IPS-NIHi7 (cell line): ENCODE results near the gene UHMK1.
"Not testable (repeated sequence)": the region's sequence is repeated elsewhere in the genome, so short reads cannot be mapped to it uniquely, and the experiment has no call there.

Source experiments
- DNase-seq: peaks from one replicate; pipeline ENCODE4 v3.0.0; 2012; ENCODE audit warnings: mixed read lengths; ENCODE audit errors: extremely low spot score

UHMK1 gene

DNA sequence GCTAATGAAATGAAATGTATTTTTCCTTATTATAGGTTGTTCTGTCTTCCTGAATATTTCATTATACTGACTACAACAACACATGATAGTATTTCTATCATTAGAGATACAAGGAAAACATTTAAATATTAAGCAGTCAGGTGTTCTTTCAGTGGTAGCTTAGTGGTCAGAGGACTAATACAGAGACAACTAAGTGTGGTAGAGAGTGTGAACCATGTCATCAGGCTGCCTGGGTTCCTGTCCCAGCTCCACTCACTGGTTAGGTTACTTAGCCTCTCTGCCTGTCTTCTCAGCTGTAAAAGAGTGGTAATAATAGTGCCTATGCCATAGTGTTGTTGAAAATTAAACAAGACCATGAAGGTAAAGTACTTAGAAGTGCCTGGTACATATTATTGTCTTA lies 67.8 kb downstream of the UHMK1 start:
- no peak for DNase-seq

DNA sequence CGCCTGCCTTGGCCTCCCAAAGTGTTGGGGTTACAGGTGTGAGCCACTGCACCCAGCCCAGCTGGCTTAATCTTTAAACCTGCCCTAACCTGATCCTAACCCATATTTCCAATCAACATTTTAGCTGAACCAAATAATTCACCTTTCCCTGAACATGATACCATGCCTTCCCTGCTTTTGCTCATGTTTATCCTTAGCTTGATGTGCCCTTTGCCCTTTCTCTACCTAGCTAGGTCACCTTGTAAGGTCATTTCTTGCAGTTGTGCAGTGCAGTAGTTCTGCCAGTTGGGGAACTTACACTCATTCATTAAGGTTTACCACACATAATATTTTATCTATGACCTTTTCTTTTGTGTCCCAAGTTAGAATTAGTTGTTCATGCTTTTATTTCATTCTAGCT lies 69.3 kb downstream of the UHMK1 start:
- no peak for DNase-seq

DNA sequence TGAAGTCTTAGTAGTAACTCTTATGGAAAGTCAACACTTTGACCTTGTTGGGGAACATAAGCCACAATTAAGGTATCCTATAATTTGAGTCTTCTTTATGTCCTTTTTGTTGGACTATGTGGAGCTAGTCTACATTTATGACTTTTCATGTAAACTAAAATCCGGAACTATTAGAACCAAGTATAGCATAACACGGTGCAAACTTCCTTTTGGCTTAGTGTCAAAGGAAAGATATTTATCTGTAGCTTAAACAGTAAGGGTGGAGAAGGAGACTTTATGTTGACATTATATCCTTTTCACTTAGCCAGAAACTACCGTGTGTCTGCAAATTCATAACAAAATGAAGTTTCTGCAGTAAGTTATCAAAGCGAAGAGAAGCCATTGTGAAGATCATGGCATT lies 71.2 kb downstream of the UHMK1 start:
- no peak for DNase-seq

DNA sequence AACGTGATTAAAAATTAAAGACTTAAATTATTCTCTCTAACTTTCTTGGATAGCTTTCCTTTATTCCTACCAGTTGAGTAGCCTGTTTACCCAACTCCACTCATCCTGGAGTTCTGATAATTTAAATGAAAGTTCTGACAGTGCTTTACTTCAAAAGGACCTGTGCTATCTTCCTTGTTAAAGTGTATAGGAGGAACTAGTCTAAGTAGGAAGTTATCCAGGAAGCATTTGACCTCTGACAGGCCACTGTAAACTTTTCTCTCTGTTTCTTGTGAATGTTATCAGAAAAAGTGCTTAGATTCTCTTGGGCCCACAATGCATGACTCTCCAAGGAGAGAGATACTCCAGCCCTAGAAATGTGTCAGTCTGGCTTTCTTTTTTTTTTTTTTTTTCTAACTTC lies 73.1 kb downstream of the UHMK1 start:
- DNase-seq: no peak

DNA sequence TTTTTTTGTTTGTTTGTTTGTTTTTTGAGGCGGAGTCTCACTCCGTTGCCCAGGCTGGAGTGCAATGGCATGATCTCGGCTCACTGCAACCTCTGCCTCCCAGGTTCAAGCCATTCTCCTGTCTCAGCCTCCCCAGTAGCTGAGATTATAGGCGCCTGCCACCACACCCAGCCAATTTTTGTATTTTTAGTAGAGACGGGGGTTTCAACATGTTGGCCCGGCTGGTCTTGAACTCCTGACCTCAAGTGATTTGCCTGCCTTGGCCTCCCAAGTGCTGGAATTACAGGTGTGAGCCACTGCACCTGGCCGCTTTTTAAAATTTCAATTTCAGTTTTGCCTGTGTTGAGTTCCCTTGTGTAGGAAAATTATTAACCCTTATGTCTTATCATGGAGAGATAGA lies 73.5 kb downstream of the UHMK1 start:
- DNase-seq: not testable (repeated sequence)

DNA sequence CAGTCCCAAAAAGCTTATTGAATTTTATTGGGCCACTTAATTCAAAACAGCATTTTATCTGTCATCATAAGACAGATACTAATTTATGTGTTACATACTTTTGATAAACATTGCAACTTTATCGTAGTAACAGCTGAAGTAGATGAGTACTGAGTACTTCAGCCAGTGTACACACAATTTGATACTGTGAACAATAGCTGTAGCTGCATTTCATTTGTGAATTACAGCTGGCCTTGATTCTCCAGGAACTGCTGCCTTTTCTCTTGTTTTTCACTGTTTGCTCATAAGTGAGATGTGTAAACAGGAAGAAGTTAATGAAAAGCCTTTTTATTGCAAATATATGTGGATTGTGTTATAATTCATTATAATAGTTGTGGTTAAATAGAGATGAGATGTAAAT lies 74.1 kb downstream of the UHMK1 start:
- no peak for DNase-seq

DNA sequence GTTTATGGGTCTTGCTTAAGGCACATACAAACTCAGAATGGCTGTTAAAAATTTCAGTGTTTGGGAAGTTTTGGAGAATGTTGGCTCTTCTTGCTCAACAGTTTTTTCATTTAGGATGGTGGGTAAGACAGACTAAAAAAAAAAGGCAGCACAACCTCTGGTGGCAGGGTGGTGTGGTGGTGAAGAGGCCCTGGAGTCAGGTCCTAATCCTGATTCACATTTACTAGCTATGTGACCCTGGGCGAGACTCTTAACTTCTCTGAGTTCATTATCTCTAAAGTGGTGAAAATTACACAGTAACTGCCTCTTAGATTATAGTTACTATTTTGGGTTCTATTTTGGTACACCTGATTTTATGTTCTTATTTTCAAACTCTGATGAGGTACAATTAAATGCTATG lies 75.5 kb downstream of the UHMK1 start:
- DNase-seq: no peak

DNA sequence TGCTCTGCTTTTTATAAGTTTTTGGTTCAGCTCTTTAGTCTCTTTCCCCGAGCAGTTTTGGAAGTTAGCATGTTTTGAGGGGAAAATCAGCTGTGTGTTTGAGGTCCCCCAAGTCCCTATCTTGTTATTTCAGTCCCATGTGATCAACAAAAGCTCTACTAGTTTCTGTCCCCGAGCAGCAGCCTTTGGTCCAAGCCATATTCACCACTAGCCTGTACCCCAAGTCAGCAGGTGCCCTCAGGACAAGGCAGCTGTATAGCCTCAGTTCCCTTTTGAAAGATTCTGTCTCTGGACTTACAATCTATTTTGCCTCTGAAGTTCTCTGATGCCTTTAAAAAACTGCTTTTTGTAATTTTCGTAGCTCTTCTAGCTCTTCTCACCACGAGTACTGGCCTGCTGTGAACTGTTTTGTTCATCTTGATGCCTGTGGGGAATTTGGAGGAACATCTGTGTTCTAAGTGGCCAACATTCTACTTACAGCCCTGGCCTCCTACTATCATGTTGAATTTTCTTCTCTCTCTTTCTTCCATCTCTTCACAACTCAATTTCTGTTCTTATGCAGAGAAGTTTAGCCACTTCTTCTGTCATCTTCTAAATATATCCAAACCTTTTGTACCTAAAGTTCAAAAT lies 80.6 kb downstream of the UHMK1 start:
- no peak for DNase-seq

DNA sequence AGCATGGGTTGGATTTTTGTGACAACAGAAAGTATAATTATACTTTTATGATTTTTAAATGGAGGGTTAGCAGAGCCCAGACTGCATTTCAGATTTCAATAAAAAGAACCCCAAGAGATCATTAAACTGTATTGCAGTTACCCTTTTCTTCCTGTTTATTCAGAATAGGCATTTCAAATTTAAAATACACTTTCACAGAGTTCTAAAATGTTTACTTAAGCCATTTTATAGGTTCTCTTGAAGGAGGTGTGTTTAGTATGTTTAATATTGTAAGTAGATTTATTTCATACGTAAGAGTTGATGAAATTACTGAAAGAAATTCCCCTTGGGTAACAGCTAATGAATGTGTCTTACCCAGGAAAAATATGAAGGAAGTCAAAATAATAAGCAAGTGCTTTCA lies 81.3 kb downstream of the UHMK1 start:
- DNase-seq: no peak
